DND-41 (cell line): ENCODE measurements around the gene PLD1.

ENCODE experiments used
- ATAC-seq: fragments of 200-7000 bp; cut with Tn5 transposase; 3 replicates; pipeline ENCODE4 v1.9.1; 2021; ENCODE audit warnings: low read depth; ENCODE audit not compliant: insufficient read depth
- DNase-seq: peaks from one replicate; pipeline ENCODE4 v3.0.0-alpha.2; 2020
- H2AFZ ChIP-seq: 2 replicates; pipeline ENCODE4 v1.6.0; 2012; ENCODE audit warnings: low read depth, low read length
- H3K27ac ChIP-seq: 2 replicates; pipeline ENCODE4 v1.5.1; 2012; ENCODE audit warnings: low read length, inconsistent platforms
- H3K27me3 ChIP-seq: fragments of 200-600 bp; sonication (generic); 2 replicates; pipeline ENCODE4 v1.6.0; 2012; ENCODE audit warnings: low read length, mild to moderate bottlenecking, inconsistent platforms; ENCODE audit not compliant: insufficient read depth, poor library complexity
- H3K36me3 ChIP-seq: 2 replicates; pipeline ENCODE4 v1.5.1; 2012; ENCODE audit warnings: low read length, inconsistent platforms; ENCODE audit not compliant: insufficient read depth
- H3K4me1 ChIP-seq: 2 replicates; pipeline ENCODE4 v1.5.1; 2012; ENCODE audit warnings: mild to moderate bottlenecking, low read length; ENCODE audit not compliant: insufficient read depth
- H3K4me2 ChIP-seq: 2 replicates; pipeline ENCODE4 v1.6.0; 2012; ENCODE audit warnings: mild to moderate bottlenecking, moderate library complexity, low read length, inconsistent platforms; ENCODE audit not compliant: insufficient read depth
- H3K4me3 ChIP-seq, 2 experiments: fragments of 200-600 bp in 1 of 2; shearing (Covaris generic) in 1 of 2; 2 replicates each; pipeline ENCODE4 v1.5.1; 2012 to 2016; ENCODE audit warnings: inconsistent platforms in 2 of 2, low read length in 2 of 2, mild to moderate bottlenecking in 2 of 2, low read depth in 1 of 2, moderate library complexity in 1 of 2
- H3K79me2 ChIP-seq: 2 replicates; pipeline ENCODE4 v1.6.0; 2012; ENCODE audit warnings: low read length, inconsistent platforms; ENCODE audit not compliant: insufficient read depth
- H3K9ac ChIP-seq: 2 replicates; pipeline ENCODE4 v1.6.0; 2012; ENCODE audit warnings: low read depth, mild to moderate bottlenecking, inconsistent platforms, low read length, moderate library complexity
- H3K9me3 ChIP-seq: 2 replicates; pipeline ENCODE4 v1.5.1; 2012; ENCODE audit warnings: low read length, moderate library complexity, mild to moderate bottlenecking, inconsistent platforms; ENCODE audit not compliant: insufficient read depth, severe bottlenecking
- H4K20me1 ChIP-seq: 2 replicates; pipeline ENCODE4 v1.6.0; 2012; ENCODE audit warnings: low read length; ENCODE audit not compliant: insufficient read depth
- CTCF ChIP-seq: IDR thresholded peaks from 2 replicates; pipeline ENCODE4 v1.5.1; 2012; ENCODE audit warnings: borderline replicate concordance, low read length, moderate library complexity, mild to moderate bottlenecking; ENCODE audit not compliant: poor library complexity, severe bottlenecking; ENCODE audit errors: extremely low read depth
- EZH2 ChIP-seq: IDR thresholded peaks from 3 replicates; pipeline ENCODE4 v1.6.1; 2012; ENCODE audit warnings: borderline replicate concordance, low read depth, mild to moderate bottlenecking, moderate library complexity, low read length, inconsistent platforms; ENCODE audit not compliant: severe bottlenecking

PLD1 gene

GRCh38 chr3:171648069-171648468 is 162.2 kb downstream of the PLD1 start:
- H4K20me1 ChIP-seq = no peaks in the 10 kb centered on the region
- no peak overlapping the region for H3K4me3 ChIP-seq
- H3K79me2 ChIP-seq = no peaks in the 10 kb centered on the region
- ATAC-seq = no peak
- H3K27ac ChIP-seq = no peak overlapping the region
- H3K9ac ChIP-seq = no peak overlapping the region
- no peak overlapping the region for H3K4me2 ChIP-seq
- no peaks in the 10 kb centered on the region for H3K36me3 ChIP-seq
- no peak for TF ChIP-seq EZH2
- no peak for TF ChIP-seq CTCF
- H3K4me1 ChIP-seq = no peaks in the 10 kb centered on the region
- H2AFZ ChIP-seq = no peak overlapping the region
- H3K9me3 ChIP-seq = no peaks in the 10 kb centered on the region
- no peak for DNase-seq
- H3K27me3 ChIP-seq = peaks cover 3% of the 10 kb centered on the region

GRCh38 chr3:171646357-171647133 is 163.7 kb downstream of the PLD1 start:
- no peak overlapping the region for H3K9ac ChIP-seq
- H3K79me2 ChIP-seq = no peaks in the 10 kb centered on the region
- peaks cover 3% of the 10 kb centered on the region for H3K27me3 ChIP-seq
- H4K20me1 ChIP-seq = no peaks in the 10 kb centered on the region
- H3K27ac ChIP-seq = no peak overlapping the region
- H2AFZ ChIP-seq = no peak overlapping the region
- no peak overlapping the region for H3K4me3 ChIP-seq
- DNase-seq (no peak), ATAC-seq (no peak)
- H3K4me2 ChIP-seq = no peak overlapping the region
- H3K4me1 ChIP-seq = no peaks in the 10 kb centered on the region
- no peak for TF ChIP-seq EZH2
- TF ChIP-seq CTCF = peak; percentile 59
- H3K36me3 ChIP-seq = no peaks in the 10 kb centered on the region
- H3K9me3 ChIP-seq = no peaks in the 10 kb centered on the region

- Histone ChIP-seq H3K27me3 (peaks cover 7% of the 10 kb centered on the region), H3K79me2 (no peaks in the 10 kb centered on the region), H3K4me1 (no peaks in the 10 kb centered on the region), H4K20me1 (no peaks in the 10 kb centered on the region), H3K9ac (no peak overlapping the region), H3K36me3 (no peaks in the 10 kb centered on the region), H3K9me3 (no peaks in the 10 kb centered on the region), H2AFZ (no peak overlapping the region), H3K27ac (no peak overlapping the region), H3K4me2 (no peak overlapping the region), H3K4me3 (no peak overlapping the region)
- no peak for ATAC-seq
- DNase-seq = no peak
- TF ChIP-seq CTCF = no peak
- no peak for TF ChIP-seq EZH2
Observed at GRCh38 chr3:171644681-171645080, 165.6 kb downstream of the PLD1 start.

- TF ChIP-seq EZH2 = no peak
- TF ChIP-seq CTCF = no peak
- no peaks in the 10 kb centered on the region for H3K9me3 ChIP-seq
- H3K4me3 ChIP-seq = no peak overlapping the region
- no peak for ATAC-seq
- no peak overlapping the region for H3K9ac ChIP-seq
- H3K4me1 ChIP-seq = no peaks in the 10 kb centered on the region
- no peak overlapping the region for H3K27ac ChIP-seq
- H3K4me2 ChIP-seq = no peak overlapping the region
- H4K20me1 ChIP-seq = no peaks in the 10 kb centered on the region
- H3K27me3 ChIP-seq = peaks cover 7% of the 10 kb centered on the region
- DNase-seq = no peak
- H3K79me2 ChIP-seq = no peaks in the 10 kb centered on the region
- no peaks in the 10 kb centered on the region for H3K36me3 ChIP-seq
- H2AFZ ChIP-seq = no peak overlapping the region
Observed at GRCh38 chr3:171643681-171644080, 166.6 kb downstream of the PLD1 start.
